ENCODE results near the gene MACC1.
"Not testable (repeated sequence)": the region's sequence is repeated elsewhere in the genome, so short reads cannot be mapped to it uniquely, and the experiment has no call there.

Gene MACC1

DNA sequence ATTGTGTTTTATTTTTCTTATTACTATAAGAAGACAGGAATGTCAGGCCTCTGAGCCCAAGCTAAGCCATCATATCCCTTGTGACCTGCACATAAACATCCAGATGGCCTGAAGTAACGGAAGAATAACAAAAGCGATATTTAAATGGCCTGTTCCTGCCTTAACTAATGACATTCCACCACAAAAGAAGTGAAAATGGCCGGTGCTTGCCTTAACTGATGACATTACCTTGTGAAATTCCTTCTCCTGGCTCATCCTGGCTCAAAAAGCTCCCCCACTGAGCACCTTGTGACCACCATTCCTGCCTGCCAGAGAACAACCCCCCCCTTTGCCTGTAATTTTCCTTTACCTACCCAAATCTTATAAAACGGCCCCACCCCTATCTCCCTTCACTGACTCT lies 91.1 kb downstream of the MACC1 start:
- DNase-seq = not testable (repeated sequence)

DNA sequence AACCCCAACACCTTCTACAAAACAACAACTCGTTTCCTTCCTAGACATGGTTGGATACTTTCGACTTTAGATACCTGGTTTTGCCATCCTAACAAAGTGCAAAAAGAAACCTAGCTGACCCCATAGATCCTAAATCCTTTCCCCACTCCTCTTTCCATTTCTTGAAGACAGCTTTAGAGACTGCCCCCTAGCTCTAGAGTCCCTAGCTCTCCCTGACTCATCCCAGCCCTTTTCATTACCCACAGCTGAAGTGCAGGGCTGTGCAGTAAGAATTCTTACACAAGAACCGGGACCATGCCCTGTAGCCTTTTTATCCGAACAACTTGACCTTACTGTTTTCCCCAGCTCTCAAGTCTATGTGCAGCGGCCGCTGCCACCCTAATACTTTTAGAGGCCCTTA lies 93.1 kb downstream of the MACC1 start:
- not testable (repeated sequence) for DNase-seq

DNA sequence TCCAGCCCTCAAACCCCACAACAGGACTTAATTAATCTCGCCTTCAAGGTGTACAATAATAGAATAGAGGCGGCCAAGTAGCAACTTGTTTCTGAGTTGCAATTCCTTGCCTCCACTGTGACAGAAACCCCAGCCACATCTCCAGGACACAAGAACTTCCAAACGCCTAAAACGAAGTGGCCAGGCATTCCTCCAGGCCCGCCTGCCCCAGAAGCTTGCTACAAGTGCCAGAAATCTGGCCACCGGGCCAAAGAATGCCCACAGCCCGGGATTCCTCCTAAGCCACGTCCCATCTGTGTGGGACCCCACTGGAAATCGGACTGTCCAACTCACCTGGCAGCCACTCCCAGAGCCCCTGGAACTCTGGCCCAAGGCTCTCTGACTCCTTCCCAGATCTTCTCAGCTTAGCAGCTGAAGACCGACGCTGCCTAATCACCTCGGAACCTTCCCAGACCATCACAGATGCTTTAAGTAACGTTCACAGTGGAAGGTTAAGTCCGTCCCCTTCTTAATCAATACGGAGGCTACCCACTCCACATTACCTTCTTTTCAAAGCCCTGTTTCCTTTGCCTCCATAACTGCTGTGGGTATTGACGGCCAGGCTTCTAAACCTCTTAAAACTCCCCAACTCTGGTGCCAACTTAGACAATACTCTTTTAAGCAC lies 94.4 kb downstream of the MACC1 start:
- DNase-seq = not testable (repeated sequence)

DNA sequence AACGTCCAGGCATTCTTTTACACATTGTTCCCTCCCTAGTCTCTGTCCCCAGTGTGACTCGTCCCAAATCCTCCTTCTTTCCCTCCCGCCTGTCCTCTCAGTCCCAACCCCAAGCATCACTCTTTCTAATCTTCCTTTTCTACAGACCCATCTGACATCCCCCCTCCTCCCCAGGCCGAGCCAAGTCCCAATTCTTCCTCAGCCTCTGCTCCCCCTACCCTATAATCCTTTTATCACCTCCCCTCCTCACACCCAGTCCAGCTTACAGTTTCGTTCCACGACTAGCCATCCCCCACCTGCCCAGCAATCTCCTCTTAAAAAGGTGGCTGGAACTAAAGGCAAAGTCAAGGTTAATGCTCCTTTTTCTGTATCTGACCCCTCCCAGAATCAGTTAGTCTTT lies 95.1 kb downstream of the MACC1 start:
- no peak for DNase-seq

DNA sequence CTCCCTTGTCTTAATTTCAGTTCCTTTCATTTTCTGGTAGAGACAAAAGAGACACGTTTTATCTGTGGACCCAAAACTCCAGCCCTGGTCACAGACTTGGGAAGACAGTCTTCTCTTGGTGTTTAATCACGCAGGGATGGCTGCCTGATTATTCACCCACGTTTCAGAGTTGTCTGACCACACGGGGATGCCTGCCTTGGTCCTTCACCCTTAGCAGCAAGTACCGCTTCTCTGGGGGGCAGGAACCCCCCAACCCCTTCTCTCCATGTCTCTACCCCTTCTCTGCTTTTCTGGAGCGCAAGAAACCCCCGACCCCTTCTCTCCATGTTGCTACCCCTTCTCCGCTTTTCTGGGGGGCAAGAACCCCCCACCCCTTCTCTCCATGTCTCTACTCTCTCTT lies 95.8 kb downstream of the MACC1 start:
- DNase-seq = no peak

DNA sequence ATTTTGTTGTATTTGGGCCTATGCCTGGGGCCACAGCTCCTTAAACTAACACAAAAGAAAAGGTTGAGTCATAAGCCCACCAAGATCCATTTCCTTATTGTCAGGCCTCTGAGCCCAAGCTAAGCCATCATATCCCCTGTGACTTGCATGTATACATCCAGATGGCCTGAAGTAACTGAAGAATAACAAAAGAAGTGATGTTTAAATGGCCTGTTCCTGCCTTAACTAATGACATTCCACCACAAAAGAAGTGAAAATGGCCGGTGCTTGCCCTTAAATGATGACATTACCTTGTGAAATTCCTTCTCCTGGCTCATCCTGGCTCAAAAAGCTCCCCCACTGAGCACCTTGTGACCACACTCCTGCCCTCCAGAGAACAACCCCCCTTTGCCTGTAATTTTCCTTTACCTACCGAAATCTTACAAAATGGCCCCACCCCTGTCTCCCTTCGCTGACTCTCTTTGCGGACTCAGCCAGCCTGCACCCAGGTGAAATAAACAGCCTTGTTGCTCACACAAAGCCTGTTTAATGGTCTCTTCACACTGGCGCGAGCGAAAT lies 96.5 kb downstream of the MACC1 start:
- not testable (repeated sequence) for DNase-seq

DNA sequence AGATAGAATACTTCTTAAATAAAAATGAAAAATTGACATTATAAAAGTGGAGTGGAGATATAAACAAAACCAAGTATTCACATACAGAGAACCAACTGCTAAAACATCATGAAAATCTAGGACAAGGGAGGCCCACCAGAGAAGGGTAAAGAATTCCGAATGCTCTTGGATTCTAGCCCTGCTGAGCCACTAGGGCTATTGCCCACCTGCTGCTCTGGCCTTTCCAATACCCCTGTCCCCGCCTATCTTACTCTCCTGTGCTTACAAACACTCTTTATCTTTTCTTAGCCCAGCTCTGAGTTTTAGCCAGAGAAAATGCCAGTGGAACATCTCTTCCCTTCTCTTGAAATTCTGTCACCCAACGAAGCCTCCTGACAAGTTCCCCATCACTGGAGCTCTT lies 100.3 kb downstream of the MACC1 start:
- no peak for DNase-seq

DNA sequence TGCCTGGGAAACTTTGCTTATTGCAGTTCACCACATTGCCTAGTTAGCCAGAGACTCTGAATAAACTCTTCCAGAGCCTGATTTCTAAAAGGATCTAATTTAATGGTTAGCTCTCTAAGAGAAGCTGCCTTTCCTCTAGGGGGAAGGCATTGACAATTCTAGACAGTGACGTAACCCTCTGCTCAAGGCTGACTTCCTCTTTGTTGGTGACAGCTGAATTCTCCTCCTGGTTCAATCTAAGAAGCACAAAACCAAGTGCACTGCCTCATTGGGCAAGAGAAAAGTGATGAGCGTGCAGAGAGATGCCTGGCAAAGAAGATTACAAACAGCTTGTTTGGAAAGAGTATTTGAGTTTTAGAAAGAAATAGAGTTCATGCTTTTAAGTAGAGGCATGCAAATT lies 102.7 kb downstream of the MACC1 start:
- peak in 3 of 14 donors; percentile 1 to 10 (median 5) for DNase-seq

DNA sequence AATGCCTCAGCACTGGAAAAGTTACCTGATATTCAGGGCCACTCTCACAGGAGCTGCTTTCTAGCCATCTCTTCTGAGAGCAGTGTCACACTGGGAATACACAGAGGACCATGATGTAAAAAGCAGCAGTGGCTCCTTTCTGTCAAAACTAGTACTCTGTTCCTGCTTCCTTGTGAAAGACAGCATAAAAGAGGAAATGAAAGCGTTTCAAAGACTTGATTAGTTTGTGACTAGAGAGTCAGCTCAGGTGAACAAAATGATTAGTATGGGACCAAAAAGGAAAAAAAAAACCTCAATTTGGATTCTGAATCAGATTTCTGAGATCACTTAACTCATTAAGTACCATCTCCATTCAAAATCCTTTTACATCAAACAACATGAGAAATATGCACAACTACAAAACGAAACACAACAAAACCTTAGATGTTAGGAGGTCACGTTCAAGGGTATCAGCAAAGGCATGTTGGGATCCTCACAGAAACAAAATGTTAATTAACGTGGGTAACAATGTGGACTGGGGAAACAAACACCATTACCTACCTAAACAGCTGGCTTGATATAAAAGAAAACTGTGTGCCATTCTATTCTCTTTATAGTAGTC lies 103.7 kb downstream of the MACC1 start:
- no peak for DNase-seq

DNA sequence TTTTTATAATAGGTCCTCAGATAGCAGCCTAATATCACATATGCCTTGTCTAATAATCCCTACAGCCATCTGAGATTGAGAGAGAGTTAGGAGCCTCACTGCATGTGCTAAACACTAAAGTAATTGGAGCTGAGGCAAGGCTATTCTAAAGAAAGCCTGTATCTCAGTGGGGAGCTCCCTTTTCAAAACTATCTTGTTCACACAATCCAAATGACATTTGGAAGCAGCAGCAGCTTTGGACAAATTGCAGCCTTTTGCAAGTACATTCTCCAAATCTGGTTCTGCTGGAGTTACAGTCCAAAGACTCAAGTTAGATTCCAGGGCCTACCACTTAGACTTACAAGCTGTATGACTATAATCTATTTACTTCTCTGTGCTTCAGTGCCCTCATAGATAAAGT lies 104.5 kb downstream of the MACC1 start:
- DNase-seq = no peak

DNA sequence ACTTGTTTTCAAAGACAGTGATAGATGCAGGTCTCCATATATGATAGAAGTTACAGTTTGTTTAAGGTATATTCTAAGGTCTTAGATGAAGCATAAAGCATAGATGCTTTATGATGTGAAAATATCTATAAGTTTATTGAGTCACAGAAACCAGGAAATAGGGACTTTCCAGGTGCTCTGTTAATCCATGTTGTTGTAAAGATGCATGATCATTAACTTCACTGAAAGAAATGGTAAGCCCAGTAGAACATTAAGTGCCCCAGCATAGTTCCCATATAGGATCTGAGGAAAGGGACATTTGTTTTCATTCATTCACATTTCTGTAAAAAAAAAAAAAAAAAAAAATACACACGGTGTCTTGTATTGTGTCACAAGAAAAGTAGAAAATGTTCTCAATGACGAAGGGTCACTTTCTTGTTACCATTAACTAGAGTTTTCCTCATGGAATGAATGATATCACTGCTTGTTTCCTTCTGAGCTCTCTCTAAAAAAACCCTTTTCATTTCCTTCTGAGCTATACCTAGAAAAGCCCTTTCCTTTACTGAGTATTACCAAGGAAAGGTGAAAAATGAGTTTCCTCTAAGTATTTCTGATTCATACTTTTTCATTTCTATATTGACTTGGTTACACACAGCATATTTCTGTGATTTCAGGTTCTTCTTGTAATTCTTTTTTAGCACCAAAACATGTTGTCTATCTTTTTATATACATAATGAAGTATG lies 105.2 kb downstream of the MACC1 start:
- no peak for DNase-seq

DNA sequence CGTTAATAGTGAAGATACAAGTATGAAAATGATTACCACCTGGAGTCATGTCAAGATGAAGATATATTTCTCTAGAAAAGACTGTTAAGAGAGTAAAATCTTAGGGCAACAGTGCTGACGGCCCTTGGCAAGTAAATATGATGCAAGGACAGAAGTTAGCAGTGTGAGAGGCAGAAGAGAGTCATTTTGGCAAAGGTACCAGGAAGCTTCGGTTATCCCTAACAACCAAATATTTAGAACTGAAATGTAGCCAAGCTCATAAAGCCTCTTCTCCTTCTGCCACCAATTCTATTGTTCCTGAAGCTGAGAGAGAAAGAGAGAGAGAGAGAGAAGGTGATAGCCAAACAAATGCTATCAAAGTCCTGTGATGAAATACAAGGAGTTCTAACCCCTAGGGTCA lies 109.6 kb downstream of the MACC1 start:
- DNase-seq = no peak

DNA sequence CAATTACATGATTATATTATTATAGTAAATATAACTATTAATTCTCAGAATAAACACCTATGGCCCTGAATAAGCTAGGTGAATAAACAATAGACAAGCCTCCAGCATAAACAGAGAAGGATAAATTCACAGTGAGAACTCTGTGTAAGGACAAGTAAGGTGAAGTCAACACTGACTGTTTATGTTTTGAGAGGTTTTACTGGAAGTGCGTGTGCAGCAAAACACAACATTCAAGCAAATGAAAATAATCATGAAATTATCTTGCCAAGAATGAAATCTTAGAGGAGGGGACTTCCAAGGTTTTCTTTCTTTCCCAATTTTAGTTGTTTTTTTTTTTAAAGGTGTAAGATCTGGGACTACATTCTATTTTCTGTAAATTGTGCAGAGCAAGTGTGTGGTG lies 112.5 kb downstream of the MACC1 start:
- no peak for DNase-seq

DNA sequence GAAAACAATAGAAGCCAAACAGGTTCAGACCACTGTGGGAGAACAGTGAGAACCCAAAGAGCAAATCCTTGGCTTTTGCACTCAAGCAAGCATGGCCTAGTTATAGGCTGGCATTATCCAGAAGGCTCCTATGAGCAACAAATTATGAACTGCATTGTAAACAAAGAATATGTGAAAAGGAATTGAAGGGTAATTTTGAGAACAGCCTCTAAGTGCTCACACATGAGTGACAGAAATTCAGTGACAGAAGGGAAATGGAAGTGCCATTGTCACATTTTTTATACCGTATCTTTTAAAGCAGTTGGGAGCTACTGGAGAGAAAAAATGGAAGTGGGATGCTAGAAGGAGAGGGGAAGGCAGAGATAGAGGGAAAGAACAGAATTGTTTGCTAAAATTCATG lies 114.2 kb downstream of the MACC1 start:
- no peak for DNase-seq

DNA sequence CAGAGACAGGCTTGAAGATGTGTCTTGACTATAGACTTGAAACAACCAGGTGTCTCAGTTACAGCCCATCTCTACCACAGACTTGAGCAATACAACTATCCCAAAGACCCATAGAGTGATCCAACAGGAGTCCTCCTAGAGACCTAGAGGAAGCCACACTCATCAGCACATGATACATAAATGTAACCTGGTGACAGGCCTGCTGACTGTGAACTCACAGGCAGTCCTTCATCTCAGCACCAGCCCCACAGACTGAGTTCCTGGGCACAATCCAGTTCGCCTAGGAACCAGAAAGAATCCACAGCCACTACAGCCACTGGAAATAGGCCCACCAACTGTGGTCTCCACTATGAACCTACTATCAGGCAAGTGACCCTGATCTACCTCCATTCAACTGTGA lies 121.3 kb downstream of the MACC1 start:
- no peak for DNase-seq

DNA sequence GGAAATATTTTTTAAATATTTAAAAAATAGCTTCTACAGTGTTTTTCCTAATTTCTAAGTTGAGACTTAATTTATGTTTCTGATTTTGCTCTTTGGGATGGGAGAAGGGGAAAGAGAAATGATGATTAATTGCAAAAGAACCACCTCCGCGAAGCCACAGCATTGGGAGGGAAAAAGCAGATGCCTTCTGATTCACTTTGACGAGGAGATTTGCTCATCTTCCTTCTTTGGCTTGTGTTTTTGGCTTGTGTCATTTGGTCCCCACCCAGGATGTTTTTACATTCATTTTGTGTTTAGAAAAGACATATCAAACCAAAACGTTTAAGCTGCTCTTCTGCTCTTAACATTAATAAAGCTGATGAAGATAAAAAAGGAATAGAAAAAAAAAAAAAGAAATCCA lies 121.7 kb downstream of the MACC1 start:
- DNase-seq = no peak

DNA sequence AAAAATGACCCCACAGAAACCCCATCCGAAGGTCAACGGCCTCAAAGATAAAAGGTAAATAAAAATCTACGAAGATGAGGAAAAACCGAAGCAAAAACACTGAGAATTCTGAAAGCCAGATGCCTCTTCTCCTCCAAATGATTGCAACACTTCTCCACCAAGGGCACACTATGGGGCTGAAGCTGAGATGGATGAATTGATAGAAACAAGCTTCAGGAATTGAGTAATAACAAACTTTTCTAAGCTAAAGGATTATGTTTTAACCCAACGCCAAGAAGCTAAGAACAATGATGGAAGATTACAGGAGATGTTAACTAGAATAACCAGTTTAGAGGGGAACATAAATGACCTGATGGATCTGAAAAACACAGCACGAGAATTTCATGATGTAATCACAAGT lies 127.8 kb downstream of the MACC1 start:
- no peak for DNase-seq

DNA sequence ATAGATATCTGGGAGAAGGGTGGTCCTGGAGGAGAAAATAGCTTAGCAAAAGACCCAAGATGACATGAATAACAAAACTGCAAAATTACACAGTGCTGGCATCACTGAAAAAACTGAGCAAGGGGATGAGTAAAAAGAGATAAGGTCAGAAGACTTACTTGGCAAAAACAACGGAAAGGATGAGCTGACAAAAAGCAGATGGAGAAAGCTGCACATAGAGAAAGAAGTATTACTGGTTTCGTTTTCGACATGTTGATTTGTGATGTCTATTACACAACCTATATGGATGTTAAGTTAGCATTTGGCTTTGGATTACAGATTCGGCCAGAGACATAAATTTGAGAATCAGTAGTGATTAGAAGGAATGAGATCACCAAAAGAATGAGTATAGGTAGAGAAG lies 132.1 kb downstream of the MACC1 start:
- no peak for DNase-seq

All from C1 segment of cervical spinal cord (tissue), 14 donors.